Stimulated activated CD8-positive, alpha-beta memory T cell treated with anti-CD3 and anti-CD28 coated beads, Interleukin-15, amount 100 ng/mL, for 48 hours (primary cell): ENCODE data around the gene EVA1A.
A peak's percentile ranks its signal among the peaks of the same experiment; 100 is the strongest.

Experiments used
- DNase-seq, 2 donors: peaks; one replicate each; pipeline ENCODE4 v3.0.0-alpha.2; 2020; ENCODE audit warnings: low read depth in 2 of 2

Gene EVA1A

GRCh38 chr2:75560768-75561565 lies at the start of gene EVA1A:
Gene EVA1A, minus strand, starts transcription at chr2:75560939. Its CDS starts 42,799 bp downstream, at chr2:75518140.
- DNase-seq = no peak

- DNase-seq = no peak
Measured at GRCh38 chr2:75609937-75610508, 49.3 kb upstream of the EVA1A start.

- no peak for DNase-seq
Measured at GRCh38 chr2:75609334-75609689, 48.6 kb upstream of the EVA1A start.

GRCh38 chr2:75608684-75609333 lies 48.1 kb upstream of the EVA1A start:
- peak; percentile 17 to 26 for DNase-seq

- no peak for DNase-seq
Measured at GRCh38 chr2:75607988-75608683, 47.4 kb upstream of the EVA1A start.

- no peak for DNase-seq
Measured at GRCh38 chr2:75607400-75607798, 46.7 kb upstream of the EVA1A start.

GRCh38 chr2:75606761-75607399 lies 46.1 kb upstream of the EVA1A start:
- DNase-seq = no peak

GRCh38 chr2:75605770-75606529 lies 45.2 kb upstream of the EVA1A start:
- DNase-seq = no peak

- DNase-seq = no peak
Measured at GRCh38 chr2:75604484-75604883, 43.7 kb upstream of the EVA1A start.

GRCh38 chr2:75603477-75603876 lies 42.7 kb upstream of the EVA1A start:
- no peak for DNase-seq

DNA sequence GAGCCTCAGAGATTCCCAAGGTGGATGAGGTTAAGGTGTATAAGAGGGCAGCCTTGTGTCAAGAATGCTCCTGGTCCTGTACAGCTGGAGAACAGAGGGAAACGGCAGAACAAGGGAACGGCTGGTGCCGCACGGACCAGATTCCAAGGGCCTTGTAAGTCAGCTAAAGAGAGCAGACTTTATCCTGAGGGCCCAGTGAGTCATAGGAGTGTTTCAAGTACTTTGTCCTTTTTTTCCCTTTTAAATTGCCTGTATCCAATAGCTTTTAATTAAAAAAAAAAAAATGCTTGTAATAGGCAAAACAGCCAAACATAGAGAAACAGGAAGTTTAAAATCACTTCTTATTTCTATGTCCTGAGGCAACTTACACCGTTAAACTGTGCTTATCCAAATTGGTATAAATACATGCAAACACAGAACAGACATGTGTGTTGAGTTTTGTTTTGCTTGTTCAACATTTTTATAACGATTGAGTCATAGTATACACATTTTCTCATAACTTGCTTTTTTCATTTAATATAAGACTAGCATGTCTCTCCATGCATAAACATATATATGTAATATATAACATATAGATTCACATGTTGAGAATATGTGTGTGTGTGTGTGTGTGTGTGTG lies 42.1 kb upstream of the EVA1A start:
- DNase-seq = no peak

DNA sequence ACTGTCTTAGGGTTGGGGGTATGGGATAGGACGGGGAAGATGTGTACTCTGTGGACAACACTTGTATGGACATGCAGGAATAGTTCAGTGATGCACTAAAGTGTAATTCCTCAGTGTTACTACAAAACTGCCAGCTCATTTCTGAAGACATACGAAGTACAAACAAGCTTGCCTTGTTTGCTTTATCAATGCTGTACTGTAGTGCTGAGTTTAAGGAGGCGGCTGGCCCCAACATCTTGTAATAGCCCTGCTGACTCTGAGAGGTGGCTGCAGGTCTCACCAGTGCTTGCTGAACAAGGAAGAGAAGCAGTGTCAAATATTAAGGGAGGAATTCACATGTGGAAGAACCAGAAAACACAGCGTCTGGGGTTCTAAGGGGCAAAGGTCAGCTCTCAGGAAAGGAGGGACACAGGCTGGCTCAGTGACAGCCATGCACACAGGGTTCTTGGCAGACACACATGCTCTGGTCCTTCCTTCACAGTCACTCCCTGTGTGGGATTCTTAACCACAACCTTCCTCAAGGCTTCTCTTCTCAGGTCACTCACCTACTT lies 39.8 kb upstream of the EVA1A start:
- DNase-seq = no peak

- DNase-seq = no peak
Measured at GRCh38 chr2:75598589-75599155, 37.9 kb upstream of the EVA1A start.

DNA sequence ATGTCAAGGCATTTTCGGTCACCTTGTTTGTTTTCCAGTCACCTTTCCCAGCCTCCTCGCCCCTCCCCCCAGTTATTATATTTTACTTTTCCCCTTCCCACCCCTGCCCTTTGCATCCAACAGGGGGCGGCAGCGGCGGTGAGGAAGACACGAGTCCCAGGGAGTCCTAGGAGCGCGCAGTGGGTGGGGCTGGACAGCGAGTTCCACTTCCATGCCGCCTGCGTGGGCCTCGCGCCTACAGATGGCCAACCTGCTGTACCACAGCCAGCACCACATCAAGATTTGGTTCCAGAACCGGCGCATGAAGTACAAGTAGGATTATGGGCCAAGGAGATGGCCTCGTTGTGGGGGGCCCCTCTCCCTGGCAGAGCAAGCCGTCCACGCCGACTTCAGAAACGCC lies 37.2 kb upstream of the EVA1A start:
- no peak for DNase-seq

- no peak for DNase-seq
Measured at GRCh38 chr2:75596784-75597183, 36.0 kb upstream of the EVA1A start.

DNA sequence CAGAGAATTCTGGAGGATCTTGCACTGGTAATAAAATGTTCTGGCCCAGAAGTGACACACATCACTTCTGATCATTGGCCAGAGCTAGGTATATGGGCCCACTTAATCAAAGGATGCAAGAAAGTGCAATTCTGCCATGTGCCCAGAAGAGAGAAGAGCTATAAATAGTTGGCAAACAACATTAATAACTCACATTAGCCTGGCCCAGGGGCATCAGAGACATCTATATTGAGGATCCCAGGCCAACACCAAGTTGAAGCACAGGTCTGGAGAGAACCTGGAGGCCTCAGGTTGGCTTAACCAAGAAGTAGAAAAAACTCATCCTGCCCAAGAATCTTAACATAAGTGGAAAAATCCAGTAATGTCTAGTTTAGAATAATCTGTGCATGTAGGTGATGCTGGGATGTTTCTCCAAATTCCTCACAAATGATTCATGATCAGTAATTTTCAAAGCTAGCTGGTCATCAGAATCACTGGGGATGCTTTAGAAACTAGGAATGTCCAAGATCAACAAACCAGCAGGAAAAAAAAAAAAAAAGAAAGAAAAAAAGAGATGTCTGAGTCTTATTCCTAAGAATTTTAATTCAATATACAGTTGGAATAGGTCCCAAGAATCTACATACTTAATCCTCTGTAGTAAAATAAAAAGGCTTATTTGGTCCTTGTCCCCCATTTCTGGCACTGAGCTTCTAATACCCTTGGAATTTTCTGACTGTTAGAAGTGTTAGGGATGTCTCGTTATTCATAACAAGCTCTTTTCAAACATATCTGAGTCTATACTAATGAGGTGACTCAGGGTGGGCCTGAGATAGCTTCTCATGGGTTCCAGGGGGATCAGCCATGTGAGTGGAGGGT lies 35.0 kb upstream of the EVA1A start:
- no peak for DNase-seq

GRCh38 chr2:75594596-75594995 lies 33.9 kb upstream of the EVA1A start:
- no peak for DNase-seq

GRCh38 chr2:75592888-75593287 lies 32.1 kb upstream of the EVA1A start:
- DNase-seq = no peak

DNA sequence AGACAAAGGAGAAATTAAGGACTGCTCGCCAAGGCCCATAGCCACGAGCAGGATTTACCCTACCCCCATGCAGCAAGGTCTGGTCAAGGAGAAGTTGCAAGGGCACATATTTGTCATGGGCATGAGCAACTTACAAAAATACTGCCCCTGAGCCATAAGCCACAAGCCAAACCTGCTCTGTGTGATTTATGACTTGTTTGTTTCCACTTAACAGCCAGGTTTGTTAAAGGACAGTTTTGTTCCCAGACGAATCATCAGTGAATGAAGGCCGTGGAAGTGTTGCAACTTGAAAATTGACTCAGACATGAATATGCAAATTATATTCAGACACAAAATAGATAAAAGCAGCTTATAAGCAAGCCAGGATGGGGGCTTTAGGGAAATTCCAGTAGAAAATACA lies 31.3 kb upstream of the EVA1A start:
- no peak for DNase-seq
